ENCODE results near the gene WDR81.

WDR81 gene

GRCh38 chr17:1744551-1745512, 20.3 kb downstream of the WDR81 start:
- TF ChIP-seq, protein P1, sequence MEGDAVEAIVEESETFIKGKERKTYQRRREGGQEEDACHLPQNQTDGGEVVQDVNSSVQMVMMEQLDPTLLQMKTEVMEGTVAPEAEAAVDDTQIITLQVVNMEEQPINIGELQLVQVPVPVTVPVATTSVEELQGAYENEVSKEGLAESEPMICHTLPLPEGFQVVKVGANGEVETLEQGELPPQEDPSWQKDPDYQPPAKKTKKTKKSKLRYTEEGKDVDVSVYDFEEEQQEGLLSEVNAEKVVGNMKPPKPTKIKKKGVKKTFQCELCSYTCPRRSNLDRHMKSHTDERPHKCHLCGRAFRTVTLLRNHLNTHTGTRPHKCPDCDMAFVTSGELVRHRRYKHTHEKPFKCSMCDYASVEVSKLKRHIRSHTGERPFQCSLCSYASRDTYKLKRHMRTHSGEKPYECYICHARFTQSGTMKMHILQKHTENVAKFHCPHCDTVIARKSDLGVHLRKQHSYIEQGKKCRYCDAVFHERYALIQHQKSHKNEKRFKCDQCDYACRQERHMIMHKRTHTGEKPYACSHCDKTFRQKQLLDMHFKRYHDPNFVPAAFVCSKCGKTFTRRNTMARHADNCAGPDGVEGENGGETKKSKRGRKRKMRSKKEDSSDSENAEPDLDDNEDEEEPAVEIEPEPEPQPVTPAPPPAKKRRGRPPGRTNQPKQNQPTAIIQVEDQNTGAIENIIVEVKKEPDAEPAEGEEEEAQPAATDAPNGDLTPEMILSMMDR (IDR thresholded peaks at IDR 0.05; ENCODE audit: low read depth, low read length, missing control alignments) = no peak
- DNase-seq (ENCODE audit: low read depth) = no peak
- in situ Hi-C loops (cut with HindIII; ENCODE audit: low sequenced_read_pairs) = no loop called here
- H3K4me3 ChIP-seq (ENCODE audit: low read depth, low read length) = no peak overlapping the region

DNA sequence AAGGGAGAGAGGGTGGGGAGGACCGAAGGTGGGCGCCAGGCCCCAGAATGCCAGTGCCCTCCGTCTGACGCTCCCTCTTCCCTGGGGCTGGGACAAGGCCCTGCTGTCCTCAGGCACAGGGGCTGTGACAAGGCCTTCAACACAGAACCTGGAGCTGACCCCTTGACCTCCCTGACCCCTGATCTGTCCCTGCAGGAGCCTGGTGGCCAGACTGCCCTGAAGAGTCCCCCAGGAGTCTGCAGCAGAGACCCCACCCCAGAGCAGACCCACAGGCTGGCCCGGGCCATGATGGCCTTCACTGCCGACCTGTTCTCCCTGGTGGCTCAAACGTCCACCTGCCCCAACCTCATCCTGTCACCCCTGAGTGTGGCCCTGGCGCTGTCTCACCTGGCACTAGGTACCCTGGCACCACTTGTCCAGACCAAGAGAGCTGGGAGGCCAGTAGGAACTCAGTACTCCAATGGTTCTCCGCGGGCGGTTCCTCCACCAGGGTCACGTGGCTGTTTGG, 21.1 kb downstream of the WDR81 start:
- in situ Hi-C loops (cut with HindIII; ENCODE audit: low sequenced_read_pairs) = no loop called here
- no peak for DNase-seq (ENCODE audit: low read depth)
- TF ChIP-seq, protein P1 (IDR thresholded peaks at IDR 0.05; ENCODE audit: low read depth, low read length, missing control alignments) = no peak
- H3K4me3 ChIP-seq (ENCODE audit: low read depth, low read length) = no peak overlapping the region

GRCh38 chr17:1746975-1747543, 22.6 kb downstream of the WDR81 start:
- H3K4me3 ChIP-seq (ENCODE audit: low read depth, low read length) = no peak overlapping the region
- no peak for DNase-seq (ENCODE audit: low read depth)
- in situ Hi-C loops (cut with HindIII; ENCODE audit: low sequenced_read_pairs) = no loop called here
- TF ChIP-seq, protein P1 (IDR thresholded peaks at IDR 0.05; ENCODE audit: low read depth, low read length, missing control alignments) = no peak

- in situ Hi-C loops (cut with HindIII; ENCODE audit: low sequenced_read_pairs) = no loop called here
- no peak overlapping the region for H3K4me3 ChIP-seq (ENCODE audit: low read depth, low read length)
- TF ChIP-seq, protein P1 (IDR thresholded peaks at IDR 0.05; ENCODE audit: low read depth, low read length, missing control alignments) = no peak
- DNase-seq (ENCODE audit: low read depth) = no peak
These were observed 26.1 kb downstream of the WDR81 start for GRCh38 chr17:1750628-1751027.

- TF ChIP-seq, protein P1 (IDR thresholded peaks at IDR 0.05; ENCODE audit: low read depth, low read length, missing control alignments) = no peak
- in situ Hi-C loops (cut with HindIII; ENCODE audit: low sequenced_read_pairs) = no loop called here
- DNase-seq (ENCODE audit: low read depth) = no peak
- H3K4me3 ChIP-seq (ENCODE audit: low read depth, low read length) = no peak overlapping the region
These were observed 28.1 kb downstream of the WDR81 start for GRCh38 chr17:1752425-1753262.
